ENCODE measurements around the gene MIS18BP1.
"Not testable (repeated sequence)": the region's sequence is repeated elsewhere in the genome, so short reads cannot be mapped to it uniquely, and the experiment has no call there.

Gene MIS18BP1

DNA sequence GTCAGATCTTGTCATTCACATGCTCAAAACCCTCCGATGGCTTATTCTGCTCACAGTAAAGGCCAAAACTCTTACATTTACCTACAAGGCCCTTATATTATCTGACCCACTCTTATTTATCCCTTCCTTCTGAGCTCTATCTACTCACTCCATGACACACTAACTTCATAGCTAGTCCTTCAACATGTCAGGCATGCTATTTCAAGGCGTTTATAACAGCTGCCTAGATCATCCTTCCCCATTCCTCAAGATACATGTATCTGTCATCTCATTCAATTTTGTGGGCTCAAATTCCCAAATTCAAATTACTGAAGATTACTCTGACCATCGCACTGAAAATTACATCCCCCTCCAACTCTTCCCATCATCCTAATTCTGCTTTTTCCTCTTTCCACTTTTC, 6.9 kb downstream of the MIS18BP1 start:
- no peak for DNase-seq

DNA sequence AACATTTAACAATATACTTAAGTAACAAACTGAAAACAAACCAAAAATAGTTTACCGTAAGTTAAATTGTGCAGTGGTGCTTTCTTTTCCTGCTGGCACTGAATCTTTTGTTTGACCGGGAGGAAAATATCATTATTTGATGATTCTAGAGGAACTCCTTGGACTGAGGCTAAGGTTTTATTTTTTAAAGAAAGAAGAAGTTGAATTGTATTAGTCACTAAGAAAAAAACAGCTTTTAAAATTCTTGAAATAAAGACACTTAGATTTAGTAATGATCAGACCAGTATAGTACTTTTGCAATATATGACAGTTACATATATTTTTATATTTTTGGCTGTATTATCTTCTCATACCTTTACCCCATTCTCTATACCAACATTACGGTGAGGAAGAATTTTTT, 10.3 kb downstream of the MIS18BP1 start:
- DNase-seq = peak in 1 of 2 experiments; percentile 4

DNA sequence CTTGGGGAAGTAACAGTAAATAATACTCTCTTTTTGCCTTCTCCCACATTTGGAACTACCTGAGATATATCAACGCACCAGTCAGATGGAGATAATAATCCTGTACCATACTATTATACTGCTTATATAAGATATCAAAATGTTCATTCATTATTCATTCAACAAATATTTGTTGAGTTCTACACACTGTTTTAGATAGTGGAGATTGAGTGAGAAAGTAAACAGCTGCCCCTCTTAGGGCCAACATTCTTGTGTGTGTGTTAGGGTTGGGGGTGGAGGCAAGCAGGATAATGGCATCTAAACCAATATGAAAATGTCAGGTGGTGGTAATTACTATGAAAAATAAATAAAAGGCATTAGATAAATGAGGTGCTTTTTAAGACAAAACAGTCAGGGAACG, 14.0 kb downstream of the MIS18BP1 start:
- DNase-seq = no peak

DNA sequence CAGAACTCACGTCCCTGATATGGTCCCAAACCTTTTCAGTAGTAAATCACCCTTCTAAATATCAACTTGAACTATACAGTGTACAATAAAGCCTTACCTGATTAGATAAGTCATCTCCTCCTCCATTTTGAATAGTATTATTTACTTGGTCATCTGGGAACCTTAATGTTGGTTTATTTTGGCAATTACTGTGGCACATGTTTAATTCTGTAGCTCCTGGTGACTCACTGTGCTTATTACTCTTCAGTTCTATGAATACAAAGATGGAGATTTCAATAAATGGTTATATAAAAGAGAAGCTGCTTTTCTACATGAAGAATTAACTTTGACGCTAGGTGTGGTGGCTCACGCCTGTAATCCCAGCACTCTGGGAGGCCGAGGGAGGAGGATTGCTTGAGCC, 25.4 kb downstream of the MIS18BP1 start:
- no peak for DNase-seq

DNA sequence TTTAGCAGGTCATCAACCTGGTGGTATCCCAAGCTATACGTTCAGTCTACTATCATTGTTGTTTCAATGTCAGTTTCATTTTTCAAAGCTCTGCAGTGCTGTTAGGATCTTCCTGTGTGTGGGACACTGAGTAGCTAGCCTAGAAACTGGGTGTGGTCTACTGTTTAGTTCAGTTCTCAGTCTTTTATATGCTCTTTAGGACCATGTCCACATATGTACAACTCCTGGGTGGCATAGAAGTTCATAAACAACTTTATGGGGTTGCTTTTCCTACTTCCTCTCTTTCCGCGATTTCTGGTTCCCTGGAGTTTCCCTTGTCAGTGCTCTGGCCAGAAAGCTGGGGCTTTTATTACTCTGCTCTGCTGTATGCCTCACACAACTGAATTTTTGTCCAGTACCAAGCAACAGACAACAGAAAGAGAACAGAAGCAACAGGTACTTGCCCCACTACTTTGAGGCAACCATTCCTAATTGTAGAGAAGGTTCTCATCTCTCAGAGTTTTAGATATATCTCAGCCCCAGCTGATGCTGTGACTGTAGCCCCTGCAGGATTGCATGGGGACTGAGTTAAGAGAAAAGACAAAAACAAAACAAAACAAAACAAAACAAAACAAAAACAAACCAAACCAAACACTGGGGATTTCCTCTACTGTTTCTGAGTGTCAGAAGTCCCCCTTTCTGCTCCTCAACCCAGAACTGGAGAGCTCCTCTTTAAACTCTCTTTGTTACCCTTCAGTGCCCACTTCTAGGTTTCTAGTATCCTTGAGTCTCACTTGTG, 30.3 kb downstream of the MIS18BP1 start:
- no peak for DNase-seq

DNA sequence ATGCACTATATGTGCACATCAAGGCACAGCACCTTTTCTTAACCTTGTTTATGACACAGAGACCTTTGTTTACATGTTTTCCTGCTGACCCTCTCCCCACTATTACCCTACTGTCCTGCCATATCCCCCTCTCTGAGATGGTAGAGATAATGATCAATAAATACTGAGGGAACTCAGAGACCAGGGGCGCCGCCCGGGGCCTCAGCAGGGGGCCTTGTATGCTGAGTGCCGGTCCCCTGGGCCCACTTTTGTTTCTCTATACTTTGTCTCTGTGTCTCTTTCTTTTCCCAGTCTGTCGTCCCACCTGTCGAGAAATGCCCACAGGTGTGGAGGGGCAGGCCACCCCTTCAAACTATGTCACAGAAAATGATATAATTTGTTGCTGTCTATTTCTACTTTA, 38.7 kb downstream of the MIS18BP1 start:
- DNase-seq = not testable (repeated sequence)

DNA sequence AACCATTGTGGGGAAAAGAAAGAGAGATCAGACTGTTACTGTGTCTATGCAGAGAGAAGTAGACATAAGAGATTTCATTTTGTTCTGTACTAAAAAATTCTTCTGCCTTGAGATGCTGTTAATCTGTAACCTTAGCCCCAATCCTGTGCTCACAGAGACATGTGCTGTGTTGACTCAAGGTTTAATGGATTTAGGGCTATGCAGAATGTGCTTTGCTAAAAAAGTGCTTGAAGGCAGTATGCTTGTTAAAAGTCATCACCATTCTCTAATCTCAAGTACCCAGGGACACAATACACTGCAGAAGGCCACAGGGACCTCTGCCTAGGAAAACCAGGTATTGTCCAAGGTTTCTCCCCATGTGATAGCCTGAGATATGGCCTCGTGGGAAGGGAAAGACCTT, 39.3 kb downstream of the MIS18BP1 start:
- DNase-seq = not testable (repeated sequence)

DNA sequence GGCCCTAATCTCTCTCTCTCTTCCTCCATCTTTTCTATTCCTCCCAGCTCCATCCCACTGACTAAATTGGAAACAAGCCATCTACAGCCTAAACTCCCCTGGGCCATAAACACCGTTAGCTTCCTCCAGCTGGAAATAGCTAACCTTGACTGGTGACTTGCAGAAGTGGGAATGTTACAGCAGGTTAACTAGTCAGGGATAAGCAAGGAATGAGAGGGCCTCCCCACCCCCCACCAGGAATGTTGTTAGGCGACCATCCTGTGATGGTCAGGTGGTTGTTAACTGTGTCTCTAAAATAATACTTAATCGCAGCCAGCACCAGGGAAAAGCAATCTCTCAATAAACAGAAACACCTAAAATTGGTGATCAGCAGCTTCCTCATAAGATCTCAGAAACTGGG, 40.8 kb downstream of the MIS18BP1 start:
- DNase-seq = no peak

DNA sequence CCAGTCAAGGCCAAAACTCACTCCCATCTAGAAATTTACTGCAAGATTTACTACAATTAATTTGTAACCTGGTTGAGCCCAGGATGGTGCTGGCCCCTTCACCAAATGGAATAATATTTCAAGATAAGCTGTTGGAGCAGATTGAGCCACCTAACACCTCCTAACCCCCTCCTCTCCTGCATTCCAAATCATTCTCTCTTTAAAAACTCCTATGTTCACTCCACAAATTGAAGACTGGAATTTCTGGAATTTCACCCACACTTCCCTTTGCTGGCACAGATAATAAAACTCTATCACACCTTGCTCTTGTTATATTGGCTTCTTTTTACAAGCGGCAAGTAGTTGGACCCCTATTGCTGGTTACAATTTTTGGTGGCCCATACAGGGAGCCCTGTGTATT, 41.7 kb downstream of the MIS18BP1 start:
- DNase-seq = no peak

DNA sequence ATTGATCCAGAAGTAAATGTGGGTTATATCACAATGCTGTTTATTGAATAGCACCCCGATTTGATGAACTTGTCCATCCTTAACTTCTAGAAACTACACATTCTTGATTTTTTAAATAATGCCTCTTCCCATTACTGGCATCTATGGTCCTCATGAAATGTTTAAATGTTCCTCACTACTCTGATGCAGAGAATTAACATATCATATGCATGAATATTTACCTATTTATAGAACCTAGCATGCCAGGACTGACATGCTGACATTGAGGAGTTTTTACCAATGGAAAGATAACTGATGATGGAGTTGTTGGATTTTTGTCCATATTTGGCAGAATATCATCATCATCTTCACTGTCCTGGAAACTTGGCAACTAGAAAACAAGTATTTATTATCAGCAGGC, 42.8 kb downstream of the MIS18BP1 start:
- no peak for DNase-seq

DNA sequence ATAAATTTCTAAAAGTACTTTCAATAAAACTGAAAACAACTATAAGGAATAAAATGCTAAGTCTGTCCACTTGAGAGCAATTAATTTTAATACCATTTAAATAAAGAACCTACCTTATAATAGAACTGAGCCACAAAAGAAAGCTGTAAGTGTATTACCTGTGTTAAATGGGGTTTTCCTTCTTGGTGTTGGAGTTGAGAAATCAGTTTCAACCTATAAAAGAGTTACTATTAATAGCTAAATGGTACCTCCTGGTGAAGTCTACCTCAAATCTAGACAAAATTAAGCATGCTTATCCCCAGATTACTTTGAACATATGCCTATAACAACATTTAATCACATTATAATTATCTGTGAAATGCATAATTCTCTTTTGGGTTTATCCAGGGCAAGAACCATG, 48.8 kb downstream of the MIS18BP1 start:
- no peak for DNase-seq

DNA sequence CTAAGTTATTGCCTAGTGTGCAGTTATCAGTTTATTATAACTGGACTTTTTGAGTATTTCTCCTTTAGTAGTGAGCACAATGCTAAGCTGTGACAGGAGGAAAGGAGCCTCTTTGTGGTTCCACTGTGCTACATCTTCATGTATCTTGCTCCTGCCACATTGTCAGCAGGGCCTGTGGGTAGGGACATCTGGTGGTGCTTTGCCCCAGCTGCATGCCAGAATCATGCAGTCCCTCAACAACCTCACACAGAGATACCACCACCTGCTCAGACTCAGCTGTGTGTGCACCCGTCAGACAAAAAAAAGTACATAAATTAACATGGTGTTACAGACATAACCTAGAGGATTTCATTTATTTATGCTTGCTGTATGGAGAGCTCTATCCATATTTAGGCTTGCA, 51.1 kb downstream of the MIS18BP1 start:
- peak; percentile 68 to 73 for DNase-seq

DNA sequence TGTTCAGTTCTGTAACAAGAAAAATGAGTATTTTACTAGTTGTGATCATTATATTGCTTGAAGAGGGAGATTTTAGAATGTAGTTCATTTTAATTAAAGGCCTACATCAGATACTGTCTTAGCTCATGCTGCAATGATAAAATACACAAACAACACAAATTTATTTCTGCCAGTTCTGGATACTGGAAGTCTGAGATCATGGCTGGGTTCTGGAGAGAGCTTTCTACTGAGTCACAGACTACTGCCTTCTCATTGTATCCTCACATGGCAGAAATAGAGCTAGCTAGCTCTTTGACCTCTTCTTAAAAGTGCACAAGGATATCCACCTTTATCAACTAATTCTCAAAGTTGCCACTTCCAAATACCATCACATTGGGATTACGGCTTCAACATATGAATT, 53.8 kb downstream of the MIS18BP1 start:
- no peak for DNase-seq

DNA sequence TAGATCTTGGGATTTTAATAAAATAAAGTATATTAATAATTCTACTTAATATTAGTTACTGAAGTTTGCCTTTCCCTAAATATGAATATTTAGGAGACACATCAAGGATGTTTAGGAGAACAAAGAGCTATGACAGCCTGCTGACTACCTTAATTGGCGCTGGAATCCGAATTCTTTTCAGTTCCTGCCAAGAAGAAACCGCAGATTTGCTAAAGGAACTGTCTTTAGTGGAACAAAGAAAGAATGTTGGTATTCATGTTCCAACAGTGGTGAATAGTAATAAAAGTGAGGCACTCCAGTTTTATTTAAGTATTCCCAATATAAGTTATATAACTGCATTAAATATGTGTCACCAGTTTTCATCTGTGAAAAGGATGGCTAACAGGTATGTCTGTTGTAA, 54.5 kb downstream of the MIS18BP1 start:
- no peak for DNase-seq

DNA sequence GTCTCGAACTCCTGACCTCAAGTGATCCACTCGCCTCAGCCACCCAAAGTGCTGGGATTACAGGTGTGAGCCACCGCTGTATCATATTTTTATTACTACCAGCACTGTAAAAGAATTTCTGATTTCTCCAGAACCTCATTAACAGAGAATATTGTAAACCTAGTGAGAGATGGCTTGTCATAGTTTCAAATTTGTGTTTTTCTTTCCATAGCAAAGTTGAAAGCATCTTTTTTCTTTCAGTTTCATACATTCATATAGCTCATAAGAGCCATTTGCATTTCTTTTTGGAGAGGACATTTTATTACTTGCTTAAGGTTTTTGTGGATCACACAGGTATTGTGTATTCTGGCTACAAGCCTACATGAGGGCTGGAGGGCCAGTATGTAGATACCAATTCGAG, 58.0 kb downstream of the MIS18BP1 start:
- no peak for DNase-seq

DNA sequence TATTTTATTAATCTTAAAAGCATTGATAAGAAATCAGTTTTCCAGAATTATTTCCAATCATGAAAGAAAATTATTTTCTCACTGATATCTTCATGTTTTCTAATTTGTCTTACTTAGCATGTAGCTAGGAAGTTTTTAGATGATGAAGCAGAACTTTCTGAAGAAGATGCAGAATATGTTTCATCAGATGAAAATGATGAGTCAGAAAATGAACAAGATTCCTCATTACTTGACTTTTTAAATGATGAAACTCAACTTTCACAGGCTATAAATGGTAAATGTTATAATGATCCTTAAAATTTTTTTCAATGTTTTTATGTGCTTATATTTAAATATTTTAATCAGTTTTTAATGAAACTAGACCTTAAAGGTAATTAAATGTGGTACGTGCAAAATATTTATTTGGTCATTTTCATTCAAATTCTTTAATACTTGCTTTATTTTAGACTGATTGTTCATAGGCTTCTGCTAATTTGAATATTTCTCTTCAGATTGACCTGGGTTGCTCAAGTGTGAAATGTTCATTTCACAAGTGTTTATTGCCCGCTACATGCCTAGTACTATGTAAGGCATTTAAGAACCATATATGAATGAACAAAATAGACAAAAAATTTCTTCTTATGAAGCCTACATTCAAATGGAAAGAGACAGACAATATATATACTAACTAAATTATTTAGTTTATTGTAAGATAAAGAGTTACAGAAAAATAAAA, 67.7 kb downstream of the MIS18BP1 start:
- DNase-seq = no peak

DNA sequence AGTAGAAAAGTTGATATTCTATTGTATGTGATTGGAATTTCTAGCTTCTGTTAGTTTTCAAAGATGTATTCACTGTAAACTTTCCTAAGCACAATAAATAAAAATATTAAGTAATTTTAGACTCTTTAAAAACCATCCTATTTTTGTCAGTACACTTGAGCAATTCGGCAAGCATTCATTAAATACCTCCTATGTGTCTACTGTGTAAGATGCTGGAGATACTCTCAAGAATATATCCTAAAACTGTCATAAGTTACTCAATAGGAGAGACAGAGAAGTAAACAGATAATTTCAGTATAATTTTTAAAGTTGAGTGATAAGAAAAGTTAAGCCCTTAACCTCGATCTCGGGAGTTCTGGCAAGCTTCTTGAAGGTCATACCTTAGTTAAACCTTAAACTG, 71.2 kb downstream of the MIS18BP1 start:
- no peak for DNase-seq

DNA sequence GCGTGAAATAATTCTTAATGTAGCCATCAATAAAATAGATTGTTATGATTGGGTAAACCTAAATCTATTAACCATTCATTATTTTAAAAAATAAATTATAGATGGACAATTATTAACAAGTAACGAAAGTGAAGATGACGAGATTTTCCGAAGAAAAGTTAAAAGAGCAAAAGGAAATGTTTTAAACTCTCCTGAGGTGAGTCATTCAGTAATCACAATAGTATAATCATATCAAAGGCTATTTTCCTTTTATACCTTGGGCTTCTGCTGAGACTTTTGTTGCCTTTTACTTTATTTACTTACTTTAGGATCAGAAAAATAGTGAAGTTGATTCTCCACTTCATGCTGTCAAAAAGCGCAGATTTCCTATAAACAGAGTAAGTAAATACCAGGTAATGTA, 71.7 kb downstream of the MIS18BP1 start:
- no peak for DNase-seq

DNA sequence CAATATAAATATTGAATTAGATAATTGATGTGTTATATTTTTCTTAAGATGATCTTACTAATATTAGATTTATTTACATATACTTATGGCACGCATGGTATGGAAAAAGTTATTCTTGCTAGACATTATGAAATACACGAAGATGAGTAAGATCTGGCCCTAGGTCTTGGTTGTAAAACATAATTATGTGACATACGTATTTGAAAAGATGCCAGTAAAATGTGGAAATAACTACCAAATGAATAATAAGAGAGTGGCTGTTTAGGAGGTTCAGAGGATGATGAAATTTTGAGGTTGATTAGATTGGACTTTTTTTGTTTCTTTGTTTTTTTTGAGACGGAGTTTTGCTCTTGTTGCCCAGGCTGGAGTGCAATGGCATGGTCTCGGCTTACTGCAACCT, 75.9 kb downstream of the MIS18BP1 start:
- no peak for DNase-seq

DNA sequence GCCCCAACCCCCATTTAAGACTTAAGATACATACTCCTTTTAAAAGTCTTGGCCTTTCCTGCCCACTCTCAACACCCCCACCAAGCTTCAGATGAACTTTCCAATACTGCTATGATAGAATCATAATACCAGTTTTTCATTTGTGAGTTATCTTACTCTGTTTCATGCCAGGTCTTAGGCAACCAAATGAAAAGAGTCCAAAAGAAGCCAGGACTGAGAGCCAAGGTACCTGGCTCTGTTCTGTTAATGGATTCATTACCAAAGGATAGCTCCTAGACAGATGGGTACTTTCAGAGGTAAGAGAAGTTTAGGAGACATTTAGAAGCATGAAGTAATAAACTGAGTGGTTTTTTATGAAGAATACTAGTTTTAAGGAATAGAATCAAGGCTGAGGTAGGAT, 83.1 kb downstream of the MIS18BP1 start:
- no peak for DNase-seq

DNA sequence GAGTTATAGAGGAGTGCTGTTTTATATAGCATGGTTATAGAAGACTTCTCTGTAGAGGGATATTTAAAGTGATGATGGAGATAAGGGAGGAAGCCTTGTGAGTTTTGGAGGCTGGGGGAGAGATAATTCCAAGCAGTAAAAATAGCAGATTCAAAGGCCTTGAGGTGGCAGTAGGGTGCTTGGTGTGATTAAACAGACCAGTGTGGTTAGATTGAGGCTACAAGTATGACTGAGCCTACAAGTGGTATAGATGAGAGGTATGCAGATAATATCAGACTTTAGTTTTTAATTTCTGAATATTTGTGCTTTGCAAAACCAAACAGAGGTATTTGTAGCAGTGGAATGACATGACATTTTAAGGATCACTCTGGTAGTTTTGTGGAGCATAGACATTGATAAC, 96.9 kb downstream of the MIS18BP1 start:
- peak in 1 of 2 experiments; percentile 34 for DNase-seq

All from Kasumi-1 (cell line).